Lung (tissue), 12 donors: ENCODE results near the gene FANCC. TPM values are rescaled to one million over a fixed set of nuclear protein-coding genes. Genes with fewer than 3 reads are reported as not detected.

Source experiments
- ATAC-seq: fragments of 200-7000 bp; cut with Tn5 transposase; one replicate; pipeline ENCODE4 v1.9.1; 2020; ENCODE audit warnings: moderate number of reproducible peaks; ENCODE audit not compliant: insufficient read depth, low FRiP score
- DNase-seq, 3 donors: peaks; one replicate each; pipeline ENCODE4 v3.0.0-alpha.2; 2013 to 2017
- H3K27ac ChIP-seq, 2 donors: one replicate each; pipeline ENCODE4 v1.5.1; 2013; ENCODE audit warnings: mild to moderate bottlenecking in 2 of 2, moderate library complexity in 2 of 2, control low read depth in 1 of 2, inconsistent platforms in 1 of 2, low read depth in 1 of 2, low read length in 1 of 2
- H3K27me3 ChIP-seq, 3 donors: one replicate each; pipeline ENCODE4 v1.5.1; 2013; ENCODE audit warnings: low read length in 2 of 3; ENCODE audit not compliant: control insufficient read depth in 3 of 3, insufficient read depth in 3 of 3
- H3K36me3 ChIP-seq, 4 donors: one replicate each; pipeline ENCODE4 v1.5.1; 2013; ENCODE audit warnings: low read length in 4 of 4, mild to moderate bottlenecking in 1 of 4, moderate library complexity in 1 of 4; ENCODE audit not compliant: control insufficient read depth in 4 of 4, insufficient read depth in 4 of 4
- H3K4me1 ChIP-seq, 5 donors: one replicate each; pipeline ENCODE4 v1.5.1; 2013; ENCODE audit warnings: low read length in 5 of 5, mild to moderate bottlenecking in 2 of 5, moderate library complexity in 1 of 5; ENCODE audit not compliant: control insufficient read depth in 5 of 5, insufficient read depth in 5 of 5
- H3K4me3 ChIP-seq: one replicate; pipeline ENCODE4 v1.5.1; 2013; ENCODE audit warnings: mild to moderate bottlenecking, control low read depth, moderate library complexity
- H3K9ac ChIP-seq, 2 donors: one replicate each; pipeline ENCODE4 v1.5.1; 2013; ENCODE audit warnings: low read length in 2 of 2, control low read depth in 1 of 2; ENCODE audit not compliant: insufficient read depth in 1 of 2
- H3K9me3 ChIP-seq, 4 donors: one replicate each; pipeline ENCODE4 v1.5.1; 2013; ENCODE audit warnings: low read length in 3 of 4, mild to moderate bottlenecking in 1 of 4, moderate library complexity in 1 of 4; ENCODE audit not compliant: control insufficient read depth in 4 of 4, insufficient read depth in 3 of 4
- WGBS, 2 donors: extraction: QIAGEN DNeasy Blood & Tissue Kit; methylation state at CpG; one replicate each; pipeline ENCODE4 v1.1.7; 2013; 5-methylcytosine and 5-hydroxymethylcytosine counted together
- polyA plus RNA-seq, 2 donors: library from polyadenylated mRNA; stranded (reverse); fragments of 200-250 nt; gene quantifications; one replicate each; pipeline ENCODE4 v1.2.1, GENCODE V29; 2013
- total RNA-seq, 2 donors: library from RNA; depleted of rRNA in 1 of 2; stranded (reverse); fragments of >200 nt in 1 of 2; gene quantifications; one replicate each; pipeline ENCODE4 v1.2.1, GENCODE V29; 2014 to 2021
- TF ChIP-seq, protein P1 (sequence below): IDR thresholded peaks from 2 replicates; pipeline ENCODE4 v1.5.1; 2012; ENCODE audit warnings: mild to moderate bottlenecking; ENCODE audit errors: control extremely low read depth, extremely low read depth
- donor health status: control.
- donor health status: control.
- donor health status: Bipolar disorder and iron deficiency.
- donor health status: healthy.
- donor health status: DM: yes; HTN: yes; CAD: no.

Gene FANCC
- total and polyA plus RNA-seq, 4 donors: 4.4 to 20.0 (median 8.7) TPM

DNA sequence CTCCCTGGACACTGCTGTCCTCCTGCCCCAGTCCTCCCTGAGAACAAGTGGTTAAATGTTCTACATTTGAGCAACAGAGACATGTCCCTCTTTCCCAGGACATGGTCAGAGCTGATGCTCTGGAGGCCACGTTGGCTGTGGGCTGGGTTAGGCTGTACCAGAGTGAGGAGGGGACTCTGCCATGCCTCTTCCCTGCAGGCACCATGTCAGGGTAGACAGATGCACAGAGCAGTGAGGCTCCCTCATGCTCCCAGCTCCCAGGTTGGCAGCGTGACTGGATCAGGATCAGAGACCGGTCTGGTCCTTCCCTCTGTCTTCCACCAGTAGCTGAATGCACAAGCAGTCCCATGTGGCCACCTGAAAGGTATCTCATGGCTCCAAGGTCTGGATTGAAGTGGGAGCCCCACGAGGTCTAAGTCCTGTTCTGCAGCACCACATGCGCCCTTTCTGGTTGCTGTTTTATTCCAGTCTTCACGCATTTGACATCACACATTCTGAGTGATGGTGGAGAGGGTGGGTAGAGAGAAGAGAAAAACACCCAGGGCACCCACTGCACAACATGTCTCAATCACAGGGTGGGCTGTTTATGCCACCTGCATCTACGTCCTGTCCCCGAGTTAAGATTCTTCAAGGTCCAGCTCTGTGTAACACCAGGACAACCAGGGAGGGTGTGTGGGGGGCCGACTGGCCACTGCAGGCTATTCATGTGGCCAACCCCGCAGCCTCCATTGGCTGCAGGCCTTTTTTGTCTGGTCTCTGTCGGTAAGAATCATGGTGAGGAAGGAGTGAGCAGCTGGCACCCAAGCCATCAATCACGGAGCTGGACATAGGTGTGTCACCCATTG, 204.9 kb downstream of the FANCC start:
- Histone ChIP-seq H3K4me3 (no peak overlapping the region), H3K27me3 (no peaks in the 10 kb centered on the region), H3K9me3 (no peaks in the 10 kb centered on the region), H3K9ac (no peak overlapping the region), H3K4me1 (peaks cover 0 to 13% (median 2%) of the 10 kb centered on the region in 5 donors), H3K27ac (no peak overlapping the region), H3K36me3 (peaks cover 0 to 27% (median 19%) of the 10 kb centered on the region in 4 donors)
- ATAC-seq (no peak), DNase-seq (no peak)
- TF ChIP-seq, protein P1, sequence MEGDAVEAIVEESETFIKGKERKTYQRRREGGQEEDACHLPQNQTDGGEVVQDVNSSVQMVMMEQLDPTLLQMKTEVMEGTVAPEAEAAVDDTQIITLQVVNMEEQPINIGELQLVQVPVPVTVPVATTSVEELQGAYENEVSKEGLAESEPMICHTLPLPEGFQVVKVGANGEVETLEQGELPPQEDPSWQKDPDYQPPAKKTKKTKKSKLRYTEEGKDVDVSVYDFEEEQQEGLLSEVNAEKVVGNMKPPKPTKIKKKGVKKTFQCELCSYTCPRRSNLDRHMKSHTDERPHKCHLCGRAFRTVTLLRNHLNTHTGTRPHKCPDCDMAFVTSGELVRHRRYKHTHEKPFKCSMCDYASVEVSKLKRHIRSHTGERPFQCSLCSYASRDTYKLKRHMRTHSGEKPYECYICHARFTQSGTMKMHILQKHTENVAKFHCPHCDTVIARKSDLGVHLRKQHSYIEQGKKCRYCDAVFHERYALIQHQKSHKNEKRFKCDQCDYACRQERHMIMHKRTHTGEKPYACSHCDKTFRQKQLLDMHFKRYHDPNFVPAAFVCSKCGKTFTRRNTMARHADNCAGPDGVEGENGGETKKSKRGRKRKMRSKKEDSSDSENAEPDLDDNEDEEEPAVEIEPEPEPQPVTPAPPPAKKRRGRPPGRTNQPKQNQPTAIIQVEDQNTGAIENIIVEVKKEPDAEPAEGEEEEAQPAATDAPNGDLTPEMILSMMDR: no peak
- 92 to 94% methylated on average over 12 of the region's 12 CpGs for WGBS, 2 donors

DNA sequence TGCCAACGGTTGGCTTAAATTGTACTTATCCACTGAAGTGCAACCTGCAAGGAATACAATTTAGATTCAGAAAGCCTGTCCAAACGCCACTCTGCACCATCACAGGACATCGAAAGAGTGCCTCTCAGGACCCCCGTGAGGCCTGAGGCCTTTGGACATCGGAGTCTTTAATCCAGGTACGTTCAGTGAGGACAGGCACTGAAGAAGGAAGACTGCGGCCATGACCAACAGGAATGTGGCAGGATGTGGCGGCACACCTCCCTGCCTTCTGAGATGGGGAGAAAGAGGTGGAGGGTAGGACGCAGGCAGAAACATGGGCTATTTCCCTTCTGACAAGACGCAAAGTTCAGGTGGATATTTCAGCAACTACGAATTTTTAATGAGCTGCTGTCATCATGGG, 205.8 kb downstream of the FANCC start:
- H3K9ac ChIP-seq: no peak overlapping the region
- no peak overlapping the region for H3K27ac ChIP-seq
- H3K4me1 ChIP-seq: peaks cover 0 to 13% (median 2%) of the 10 kb centered on the region in 5 donors
- H3K4me3 ChIP-seq: no peak overlapping the region
- ATAC-seq (no peak), DNase-seq (no peak)
- no peaks in the 10 kb centered on the region for H3K27me3 ChIP-seq
- WGBS, 2 donors: 95% methylated on average over 11 of the region's 11 CpGs
- H3K36me3 ChIP-seq: peaks cover 2 to 25% (median 22%) of the 10 kb centered on the region in 4 donors
- TF ChIP-seq, protein P1: no peak
- no peaks in the 10 kb centered on the region for H3K9me3 ChIP-seq

DNA sequence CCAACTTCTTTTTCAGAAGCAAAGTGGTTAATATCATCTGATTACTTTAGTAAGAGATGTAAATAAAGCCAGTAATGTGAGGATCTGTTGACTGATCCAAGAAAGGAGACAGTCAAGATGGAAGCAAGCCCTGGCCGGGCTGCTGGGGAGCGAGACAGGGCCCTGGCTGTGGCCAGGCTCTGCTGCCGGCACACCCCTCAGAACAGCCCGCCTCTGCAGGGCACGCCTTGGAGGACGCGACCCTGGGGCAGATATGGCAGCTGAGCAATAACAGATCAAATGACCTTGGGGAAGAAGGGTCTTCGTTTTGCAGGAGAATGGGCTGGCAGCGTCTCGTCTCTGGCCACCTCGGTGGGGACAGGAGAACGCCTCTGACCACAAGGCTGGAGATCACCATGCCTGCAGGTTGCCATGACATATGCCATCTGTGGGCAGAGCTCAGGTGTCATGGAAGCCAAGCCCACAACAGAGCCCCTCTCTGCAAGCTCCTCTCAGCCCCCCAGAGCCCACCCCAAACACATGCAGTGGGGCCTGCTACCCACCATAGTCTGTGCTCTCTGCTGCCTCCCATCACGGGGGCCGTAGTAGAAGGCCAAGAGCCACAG, 206.5 kb downstream of the FANCC start:
- 81 to 82% methylated on average over 14 of the region's 14 CpGs for WGBS, 2 donors
- no peak overlapping the region for H3K9ac ChIP-seq
- H3K27me3 ChIP-seq: no peaks in the 10 kb centered on the region
- H3K4me3 ChIP-seq: no peak overlapping the region
- peaks cover 5 to 25% (median 23%) of the 10 kb centered on the region in 4 donors for H3K36me3 ChIP-seq
- ATAC-seq: no peak
- no peaks in the 10 kb centered on the region for H3K9me3 ChIP-seq
- DNase-seq: peak in 1 of 3 donors; percentile 65
- peaks cover 0 to 13% (median 2%) of the 10 kb centered on the region in 5 donors for H3K4me1 ChIP-seq
- no peak overlapping the region for H3K27ac ChIP-seq
- TF ChIP-seq, protein P1: no peak
